ENCODE measurements around the gene FICD. TPM values are rescaled to one million over a fixed set of nuclear protein-coding genes. Genes with fewer than 3 reads are reported as not detected.

The FICD gene
- total RNA-seq, 6 experiments from 2014 or later: 2.8 to 8.4 (median 5.6) TPM

GRCh38 chr12:108516511-108517275, 1.6 kb downstream of the FICD start:
- intact Hi-C loops (cut with DNase I): no loop called here
- WGBS (ENCODE audit: insufficient coverage, low coverage, low lambda C conversion rate, missing lambda C conversion rate): 87% methylated on average over 6 of the region's 23 CpGs
- no peaks in the 10 kb centered on the region for H3K9me3 ChIP-seq
- no peak overlapping the region for H3K4me3 ChIP-seq
- peaks cover 0 to 8% (median 3%) of the 10 kb centered on the region in 4 donors for H3K4me1 ChIP-seq
- H3K36me3 ChIP-seq: peaks cover 0 to 38% (median 5%) of the 10 kb centered on the region in 4 donors
- TF ChIP-seq POLR2A (IDR thresholded peaks at IDR 0.05): no peak
- no peak for TF ChIP-seq CTCF (IDR thresholded peaks at IDR 0.05)
- no peak for DNase-seq
- no peak overlapping the region for H3K27ac ChIP-seq
- H3K27me3 ChIP-seq: no peaks in the 10 kb centered on the region
- ATAC-seq: no peak

- Histone ChIP-seq H3K27me3 (no peaks in the 10 kb centered on the region), H3K4me1 (peaks cover 0 to 8% (median 3%) of the 10 kb centered on the region in 4 donors), H3K9me3 (no peaks in the 10 kb centered on the region), H3K27ac (no peak overlapping the region), H3K36me3 (peaks cover 0 to 44% (median 9%) of the 10 kb centered on the region in 4 donors), H3K4me3 (no peak overlapping the region)
- TF ChIP-seq POLR2A (IDR thresholded peaks at IDR 0.05) (no peak), CTCF (IDR thresholded peaks at IDR 0.05) (no peak)
- ATAC-seq (no peak), DNase-seq (no peak)
- intact Hi-C loops (cut with DNase I): no loop called here
- WGBS (ENCODE audit: insufficient coverage, low coverage, low lambda C conversion rate, missing lambda C conversion rate): 94% methylated on average over 3 of the region's 12 CpGs
Observed at GRCh38 chr12:108517288-108518100, 2.4 kb downstream of the FICD start.

- no peaks in the 10 kb centered on the region for H3K9me3 ChIP-seq
- WGBS (ENCODE audit: insufficient coverage, low coverage, low lambda C conversion rate, missing lambda C conversion rate): 96% methylated on average over 4 of the region's 24 CpGs
- peaks cover 0 to 8% (median 3%) of the 10 kb centered on the region in 4 donors for H3K4me1 ChIP-seq
- H3K27ac ChIP-seq: no peak overlapping the region
- no peak overlapping the region for H3K4me3 ChIP-seq
- H3K27me3 ChIP-seq: no peaks in the 10 kb centered on the region
- DNase-seq (no peak), ATAC-seq (no peak)
- intact Hi-C loops (cut with DNase I): no loop called here
- peaks cover 0 to 50% (median 14%) of the 10 kb centered on the region in 4 donors for H3K36me3 ChIP-seq
- TF ChIP-seq POLR2A (IDR thresholded peaks at IDR 0.05): no peak
- no peak for TF ChIP-seq CTCF (IDR thresholded peaks at IDR 0.05)
Observed at GRCh38 chr12:108518101-108518715, 3.1 kb downstream of the FICD start.

GRCh38 chr12:108518716-108519496, 3.8 kb downstream of the FICD start:
- TF ChIP-seq CTCF (IDR thresholded peaks at IDR 0.05): no peak
- TF ChIP-seq POLR2A (IDR thresholded peaks at IDR 0.05): no peak
- no peak overlapping the region for H3K27ac ChIP-seq
- WGBS (ENCODE audit: insufficient coverage, low coverage, low lambda C conversion rate, missing lambda C conversion rate): 95% methylated on average over 13 of the region's 39 CpGs
- H3K9me3 ChIP-seq: no peaks in the 10 kb centered on the region
- intact Hi-C loops (cut with DNase I): no loop called here
- ATAC-seq (no peak), DNase-seq (no peak)
- H3K36me3 ChIP-seq: peaks cover 0 to 57% (median 20%) of the 10 kb centered on the region in 4 donors
- no peak overlapping the region for H3K4me3 ChIP-seq
- H3K4me1 ChIP-seq: peaks cover 0 to 8% (median 3%) of the 10 kb centered on the region in 4 donors
- H3K27me3 ChIP-seq: no peaks in the 10 kb centered on the region
